Karpas-422 (cell line): ENCODE measurements around the gene KCNC1. TPM values are rescaled to one million over a fixed set of nuclear protein-coding genes. Genes with fewer than 3 reads are reported as not detected.
A peak's percentile ranks its signal among the peaks of the same experiment; 100 is the strongest.

Experiments
- DNase-seq: peaks from one replicate; pipeline ENCODE4 v3.0.0-alpha.2; 2015
- H2AFZ ChIP-seq: fragments of 200-600 bp; sonication (generic); 2 replicates; pipeline ENCODE4 v1.6.1; 2014; ENCODE audit warnings: antibody characterized with exemption, low read length, mixed read lengths
- H3K27ac ChIP-seq: fragments of 200-600 bp; sonication (generic); 2 replicates; pipeline ENCODE4 v1.5.1; 2014; ENCODE audit warnings: mild to moderate bottlenecking, low read length, moderate library complexity
- H3K27me3 ChIP-seq: fragments of 200-600 bp; sonication (generic); 2 replicates; pipeline ENCODE4 v1.6.1; 2014; ENCODE audit warnings: low read length, mixed read lengths
- H3K36me3 ChIP-seq: fragments of 200-600 bp; sonication (generic); 2 replicates; pipeline ENCODE4 v1.6.1; 2014; ENCODE audit warnings: low read length, mixed read lengths; ENCODE audit not compliant: insufficient read depth
- H3K4me1 ChIP-seq: fragments of 200-600 bp; sonication (generic); 2 replicates; pipeline ENCODE4 v1.6.1; 2014; ENCODE audit warnings: mild to moderate bottlenecking, low read length, mixed read lengths
- H3K4me2 ChIP-seq: fragments of 200-600 bp; sonication (generic); 2 replicates; pipeline ENCODE4 v1.6.1; 2014; ENCODE audit warnings: low read length, low read depth, mild to moderate bottlenecking; ENCODE audit not compliant: poor library complexity, severe bottlenecking
- H3K4me3 ChIP-seq: fragments of 200-600 bp; sonication (generic); 2 replicates; pipeline ENCODE4 v1.5.1; 2014; ENCODE audit warnings: mild to moderate bottlenecking, antibody characterized with exemption, low read length, mixed read lengths
- H3K79me2 ChIP-seq: fragments of 200-600 bp; sonication (generic); 2 replicates; pipeline ENCODE4 v1.6.1; 2014; ENCODE audit warnings: mild to moderate bottlenecking, low read length, mixed read lengths
- H3K9ac ChIP-seq: fragments of 200-600 bp; sonication (generic); 2 replicates; pipeline ENCODE4 v1.6.0; 2014; ENCODE audit warnings: low read length
- H3K9me2 ChIP-seq: fragments of 200-600 bp; sonication (generic), shearing (Covaris generic); replicated peaks from 2 replicates; pipeline ENCODE4 v1.6.0; 2014; ENCODE audit warnings: mild to moderate bottlenecking, low read length, moderate library complexity; ENCODE audit not compliant: insufficient read depth
- H3K9me3 ChIP-seq: fragments of 300-700, 200-600 bp; sonication (generic); 2 replicates; pipeline ENCODE4 v1.6.1; 2014; ENCODE audit warnings: low read length, mixed read lengths
- H4K20me1 ChIP-seq: fragments of 200-600 bp; sonication (generic); 2 replicates; pipeline ENCODE4 v1.6.1; 2014; ENCODE audit warnings: mild to moderate bottlenecking, antibody characterized with exemption, low read length, low read depth; ENCODE audit not compliant: insufficient read depth
- total RNA-seq: library from RNA; depleted of rRNA; stranded (reverse); fragments of >200 nt; shearing (Covaris generic); gene quantifications from 2 replicates; pipeline ENCODE4 v1.2.3, GENCODE V29; 2014; ENCODE audit warnings: low replicate concordance

KCNC1 gene
- total RNA-seq, 1 experiment from 2014 or later = not detected

GRCh38 chr11:17751558-17751957 lies 17.0 kb downstream of the KCNC1 start:
- no peak overlapping the region for H3K9ac ChIP-seq
- H3K27me3 ChIP-seq = no peaks in the 10 kb centered on the region
- no peaks in the 10 kb centered on the region; the same call in 1 of the 2 replicates for H4K20me1 ChIP-seq
- H2AFZ ChIP-seq = no peak overlapping the region
- no peaks in the 10 kb centered on the region for H3K36me3 ChIP-seq
- no peak for DNase-seq
- no peak overlapping the region for H3K4me2 ChIP-seq
- H3K27ac ChIP-seq = no peak overlapping the region
- H3K4me1 ChIP-seq = no peaks in the 10 kb centered on the region
- H3K79me2 ChIP-seq = no peaks in the 10 kb centered on the region
- no peak overlapping the region for H3K4me3 ChIP-seq
- no peaks in the 10 kb centered on the region for H3K9me2 ChIP-seq
- no peaks in the 10 kb centered on the region for H3K9me3 ChIP-seq

GRCh38 chr11:17752144-17752543 lies 17.6 kb downstream of the KCNC1 start:
- H3K36me3 ChIP-seq = no peaks in the 10 kb centered on the region
- H3K79me2 ChIP-seq = no peaks in the 10 kb centered on the region
- no peaks in the 10 kb centered on the region; the same call in 1 of the 2 replicates for H4K20me1 ChIP-seq
- DNase-seq = no peak
- H3K4me3 ChIP-seq = no peak overlapping the region
- H2AFZ ChIP-seq = no peak overlapping the region
- no peak overlapping the region for H3K27ac ChIP-seq
- no peaks in the 10 kb centered on the region for H3K4me1 ChIP-seq
- no peaks in the 10 kb centered on the region for H3K9me3 ChIP-seq
- no peaks in the 10 kb centered on the region for H3K9me2 ChIP-seq
- no peaks in the 10 kb centered on the region for H3K27me3 ChIP-seq
- no peak overlapping the region for H3K4me2 ChIP-seq
- H3K9ac ChIP-seq = no peak overlapping the region

- H3K27ac ChIP-seq = no peak overlapping the region
Observed at GRCh38 chr11:17753153-17753552, 18.6 kb downstream of the KCNC1 start.

GRCh38 chr11:17753641-17754040 lies 19.1 kb downstream of the KCNC1 start:
- no peaks in the 10 kb centered on the region for H3K9me2 ChIP-seq
- H4K20me1 ChIP-seq = no peaks in the 10 kb centered on the region; the same call in 1 of the 2 replicates
- no peaks in the 10 kb centered on the region for H3K9me3 ChIP-seq
- H3K27ac ChIP-seq = no peak overlapping the region
- H2AFZ ChIP-seq = no peak overlapping the region
- DNase-seq = no peak
- H3K36me3 ChIP-seq = no peaks in the 10 kb centered on the region
- no peaks in the 10 kb centered on the region for H3K79me2 ChIP-seq
- H3K4me2 ChIP-seq = no peak overlapping the region
- no peaks in the 10 kb centered on the region for H3K4me1 ChIP-seq
- H3K27me3 ChIP-seq = no peaks in the 10 kb centered on the region
- no peak overlapping the region for H3K4me3 ChIP-seq
- H3K9ac ChIP-seq = no peak overlapping the region

More at GRCh38 chr11:17753153-17753552, 18.6 kb downstream of the KCNC1 start:
- Histone ChIP-seq H2AFZ (no peak overlapping the region), H3K9me3 (no peaks in the 10 kb centered on the region), H3K4me3 (no peak overlapping the region), H3K36me3 (no peaks in the 10 kb centered on the region), H3K79me2 (no peaks in the 10 kb centered on the region), H3K27me3 (no peaks in the 10 kb centered on the region), H4K20me1 (no peaks in the 10 kb centered on the region; the same call in 1 of the 2 replicates), H3K4me1 (no peaks in the 10 kb centered on the region), H3K9ac (no peak overlapping the region), H3K4me2 (no peak overlapping the region), H3K9me2 (no peaks in the 10 kb centered on the region)
- DNase-seq = no peak

- Histone ChIP-seq H3K36me3 (no peaks in the 10 kb centered on the region), H3K4me1 (no peaks in the 10 kb centered on the region), H3K9me3 (no peaks in the 10 kb centered on the region), H3K79me2 (no peaks in the 10 kb centered on the region), H3K27me3 (no peaks in the 10 kb centered on the region), H3K9ac (no peak overlapping the region), H3K27ac (no peak overlapping the region), H3K4me3 (no peak overlapping the region), H3K4me2 (no peak overlapping the region), H3K9me2 (no peaks in the 10 kb centered on the region), H4K20me1 (no peaks in the 10 kb centered on the region), H2AFZ (no peak overlapping the region)
- no peak for DNase-seq
Observed at GRCh38 chr11:17755891-17756290, 21.3 kb downstream of the KCNC1 start.

- H2AFZ ChIP-seq = no peak overlapping the region
- H3K4me2 ChIP-seq = no peak overlapping the region
- no peak overlapping the region for H3K27ac ChIP-seq
- no peaks in the 10 kb centered on the region for H3K9me2 ChIP-seq
- no peaks in the 10 kb centered on the region for H4K20me1 ChIP-seq
- no peak overlapping the region for H3K9ac ChIP-seq
- peak; percentile 90 for DNase-seq
- no peak overlapping the region for H3K4me3 ChIP-seq
- no peaks in the 10 kb centered on the region for H3K4me1 ChIP-seq
- no peaks in the 10 kb centered on the region for H3K27me3 ChIP-seq
- no peaks in the 10 kb centered on the region for H3K79me2 ChIP-seq
- no peaks in the 10 kb centered on the region for H3K9me3 ChIP-seq
- no peaks in the 10 kb centered on the region for H3K36me3 ChIP-seq
Observed at GRCh38 chr11:17760102-17761029, 25.8 kb downstream of the KCNC1 start.

- Histone ChIP-seq H3K4me3 (no peak overlapping the region), H3K9ac (no peak overlapping the region), H3K4me1 (peaks cover 3% of the 10 kb centered on the region), H3K79me2 (no peaks in the 10 kb centered on the region), H3K27ac (no peak overlapping the region), H3K36me3 (no peaks in the 10 kb centered on the region), H3K4me2 (no peak overlapping the region), H3K9me3 (no peaks in the 10 kb centered on the region), H3K27me3 (no peaks in the 10 kb centered on the region), H4K20me1 (no peaks in the 10 kb centered on the region), H2AFZ (no peak overlapping the region), H3K9me2 (no peaks in the 10 kb centered on the region)
- peak; percentile 73 for DNase-seq
Observed at GRCh38 chr11:17762309-17762974, 27.9 kb downstream of the KCNC1 start.

- no peaks in the 10 kb centered on the region for H3K9me3 ChIP-seq
- H3K4me2 ChIP-seq = no peak overlapping the region
- no peak overlapping the region for H3K9ac ChIP-seq
- no peak overlapping the region for H2AFZ ChIP-seq
- no peaks in the 10 kb centered on the region for H3K27me3 ChIP-seq
- no peaks in the 10 kb centered on the region for H3K79me2 ChIP-seq
- peaks cover 11% of the 10 kb centered on the region for H3K4me1 ChIP-seq
- H3K9me2 ChIP-seq = no peaks in the 10 kb centered on the region
- H3K4me3 ChIP-seq = no peak overlapping the region
- H3K36me3 ChIP-seq = no peaks in the 10 kb centered on the region
- DNase-seq = no peak
- H4K20me1 ChIP-seq = no peaks in the 10 kb centered on the region
- H3K27ac ChIP-seq = no peak overlapping the region
Observed at GRCh38 chr11:17763244-17763643, 28.7 kb downstream of the KCNC1 start.
